Right lobe of liver (tissue), 6 donors: ENCODE measurements around the gene CCDC102A. TPM values are rescaled to one million over a fixed set of nuclear protein-coding genes. Genes with fewer than 3 reads are reported as not detected.

ENCODE experiments used
- ATAC-seq, 4 donors: fragments of 200-7000 bp; cut with Tn5 transposase; one replicate each; pipeline ENCODE4 v1.9.1; 2020; ENCODE audit warnings: mild to moderate bottlenecking in 4 of 4, moderate library complexity in 4 of 4
- DNase-seq, 3 donors: peaks; one replicate each; pipeline ENCODE4 v3.0.0-alpha.2; 2020
- H3K27ac ChIP-seq, 3 donors: fragments of 200-600 bp; one replicate each; pipeline ENCODE4 v1.8.0; 2022
- H3K27me3 ChIP-seq, 2 donors: fragments of 200-600 bp; one replicate each; pipeline ENCODE4 v1.8.0; 2022
- H3K36me3 ChIP-seq, 4 donors: fragments of 200-600 bp; sonication (generic) in 1 of 4; one replicate each; pipeline versions ENCODE4 v1.5.1 to v1.8.0; 2017 to 2022; ENCODE audit warnings: control low read depth in 1 of 4
- H3K4me1 ChIP-seq, 4 donors: fragments of 200-600 bp; sonication (generic) in 1 of 4; one replicate each; pipeline versions ENCODE4 v1.5.1 to v1.8.0; 2017 to 2022; ENCODE audit warnings: control low read depth in 1 of 4
- H3K4me3 ChIP-seq, 3 donors: fragments of 200-600 bp; one replicate each; pipeline ENCODE4 v1.8.0; 2022
- H3K9me3 ChIP-seq, 4 donors: fragments of 200-600 bp; sonication (generic) in 1 of 4; one replicate each; pipeline versions ENCODE4 v1.5.1 to v1.8.0; 2017 to 2022; ENCODE audit warnings: control low read depth in 1 of 4
- POLR2A ChIP-seq: fragments of 450-650 bp; IDR thresholded peaks from one replicate; pipeline ENCODE4 v1.6.1; 2017; ENCODE audit warnings: antibody characterized with exemption, mild to moderate bottlenecking
- WGBS: methylation state at CpG from one replicate; pipeline ENCODE4 v1.1.6; 2018; ENCODE audit warnings: low coverage, low lambda C conversion rate; ENCODE audit not compliant: insufficient coverage; ENCODE audit errors: missing lambda C conversion rate; 5-methylcytosine and 5-hydroxymethylcytosine counted together
- intact Hi-C, 2 donors: fragments of 100-400 bp; cut with DNase I; formaldehyde crosslinking; loops; one replicate each; pipeline versions ENCODE4 v1.11.2 to v1.14.1; 2022
- total RNA-seq, 6 experiments: library from RNA; depleted of rRNA in 2 of 6; stranded (reverse); fragments of >200 nt in 2 of 6; fragmentation: NEBNext Ultra II Directional in 3 of 6; extraction: Animal tissue kit (Norgen Biotek cat#: 25700) in 3 of 6; gene quantifications; one replicate each; pipeline versions ENCODE4 v1.1.0 to v1.2.4, GENCODE V29; 2016 to 2023
- TF ChIP-seq, protein P1 (sequence below), 4 donors: fragments of 200-600 bp in 3 of 4; fragments of 450-650 bp in 1 of 4; IDR thresholded peaks; one replicate each; pipeline versions ENCODE4 v1.5.1 to v1.8.0; 2016 to 2022; ENCODE audit warnings: antibody characterized with exemption in 4 of 4, mild to moderate bottlenecking in 2 of 4
- donor health status: DM: no; HTN: yes; CAD: no.
- donor health status: DM: no; HTN: no; CAD: no.
- donor health status: DM: no; HTN: no; CAD: no.
- donor health status: DM: no; HTN: yes; CAD: no.
- donor health status: DM: no; HTN: yes; CAD: no.

Gene CCDC102A
- total RNA-seq, 6 experiments from 2014 or later = 0.97 to 1.9 (median 1.2) TPM

DNA sequence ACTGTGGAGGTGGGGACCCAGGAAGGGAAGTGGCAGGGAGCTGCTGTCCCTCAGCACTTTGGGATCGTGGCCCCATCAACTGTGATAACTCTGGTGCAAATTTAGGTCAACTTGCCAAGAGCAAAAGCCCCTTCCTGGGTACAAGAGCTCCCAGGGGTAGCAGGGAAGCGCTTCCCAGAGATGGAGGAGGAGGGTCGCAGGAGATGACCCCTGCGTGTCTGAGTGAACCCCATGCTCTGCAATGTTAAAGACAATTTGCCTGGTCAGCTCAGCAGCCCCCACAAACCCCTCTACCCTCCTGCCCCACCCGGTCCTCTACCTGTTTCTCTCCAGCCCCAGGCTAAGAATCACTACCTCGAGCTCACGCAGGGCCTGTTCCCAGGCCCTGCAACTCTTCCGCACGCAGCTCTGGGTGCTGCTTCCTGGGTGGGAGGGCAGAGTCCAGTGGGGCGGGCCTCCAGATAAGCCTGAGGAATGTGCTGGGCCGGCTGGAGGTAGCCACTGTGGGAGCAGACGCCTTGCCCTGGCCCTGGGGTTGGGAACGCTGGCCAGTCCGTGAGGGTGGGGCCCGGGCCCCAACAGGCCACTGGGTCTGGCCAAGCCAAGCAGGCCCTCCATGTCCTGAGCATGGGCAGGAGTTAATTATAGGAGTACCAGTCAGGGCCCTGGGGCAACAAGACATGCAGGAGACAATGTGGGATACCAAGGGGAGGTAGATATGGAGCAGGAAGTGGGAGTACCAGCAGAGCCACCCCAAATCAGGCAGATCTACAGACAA is 56.2 kb downstream of the CCDC102A start:
- TF ChIP-seq, protein P1, sequence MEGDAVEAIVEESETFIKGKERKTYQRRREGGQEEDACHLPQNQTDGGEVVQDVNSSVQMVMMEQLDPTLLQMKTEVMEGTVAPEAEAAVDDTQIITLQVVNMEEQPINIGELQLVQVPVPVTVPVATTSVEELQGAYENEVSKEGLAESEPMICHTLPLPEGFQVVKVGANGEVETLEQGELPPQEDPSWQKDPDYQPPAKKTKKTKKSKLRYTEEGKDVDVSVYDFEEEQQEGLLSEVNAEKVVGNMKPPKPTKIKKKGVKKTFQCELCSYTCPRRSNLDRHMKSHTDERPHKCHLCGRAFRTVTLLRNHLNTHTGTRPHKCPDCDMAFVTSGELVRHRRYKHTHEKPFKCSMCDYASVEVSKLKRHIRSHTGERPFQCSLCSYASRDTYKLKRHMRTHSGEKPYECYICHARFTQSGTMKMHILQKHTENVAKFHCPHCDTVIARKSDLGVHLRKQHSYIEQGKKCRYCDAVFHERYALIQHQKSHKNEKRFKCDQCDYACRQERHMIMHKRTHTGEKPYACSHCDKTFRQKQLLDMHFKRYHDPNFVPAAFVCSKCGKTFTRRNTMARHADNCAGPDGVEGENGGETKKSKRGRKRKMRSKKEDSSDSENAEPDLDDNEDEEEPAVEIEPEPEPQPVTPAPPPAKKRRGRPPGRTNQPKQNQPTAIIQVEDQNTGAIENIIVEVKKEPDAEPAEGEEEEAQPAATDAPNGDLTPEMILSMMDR (IDR thresholded peaks at IDR 0.05) = no peak
- TF ChIP-seq POLR2A = peak; percentile 58
- H3K27me3 ChIP-seq = no peaks in the 10 kb centered on the region
- intact Hi-C loops = no loop called here
- peak overlapping the region; percentile 24 to 74 (median 57) for H3K27ac ChIP-seq
- WGBS = 4% methylated on average over 11 of the region's 15 CpGs
- DNase-seq (peak; percentile 83 to 93 (median 92)), ATAC-seq (peak; percentile 92 to 94 (median 93))
- H3K4me1 ChIP-seq = peaks cover 0 to 51% (median 15%) of the 10 kb centered on the region in 4 donors
- no peaks in the 10 kb centered on the region for H3K9me3 ChIP-seq
- H3K36me3 ChIP-seq = no peaks in the 10 kb centered on the region
- peak overlapping the region; percentile 36 to 45 (median 41) for H3K4me3 ChIP-seq

GRCh38 chr16:57479205-57479975 is 57.0 kb downstream of the CCDC102A start:
- Histone ChIP-seq H3K27ac (peak overlapping the region; percentile 24 to 74 (median 57)), H3K4me1 (peaks cover 0 to 48% (median 13%) of the 10 kb centered on the region in 4 donors), H3K4me3 (peak overlapping the region; percentile 36 to 45 (median 41)), H3K9me3 (no peaks in the 10 kb centered on the region), H3K27me3 (no peaks in the 10 kb centered on the region), H3K36me3 (peaks cover 0 to 4% (median 1%) of the 10 kb centered on the region in 4 donors)
- ATAC-seq = peak; percentile 14 to 27 (median 16)
- TF ChIP-seq POLR2A = no peak
- DNase-seq = no peak
- WGBS = 39% methylated on average over 19 of the region's 36 CpGs
- intact Hi-C loops = no loop called here

DNA sequence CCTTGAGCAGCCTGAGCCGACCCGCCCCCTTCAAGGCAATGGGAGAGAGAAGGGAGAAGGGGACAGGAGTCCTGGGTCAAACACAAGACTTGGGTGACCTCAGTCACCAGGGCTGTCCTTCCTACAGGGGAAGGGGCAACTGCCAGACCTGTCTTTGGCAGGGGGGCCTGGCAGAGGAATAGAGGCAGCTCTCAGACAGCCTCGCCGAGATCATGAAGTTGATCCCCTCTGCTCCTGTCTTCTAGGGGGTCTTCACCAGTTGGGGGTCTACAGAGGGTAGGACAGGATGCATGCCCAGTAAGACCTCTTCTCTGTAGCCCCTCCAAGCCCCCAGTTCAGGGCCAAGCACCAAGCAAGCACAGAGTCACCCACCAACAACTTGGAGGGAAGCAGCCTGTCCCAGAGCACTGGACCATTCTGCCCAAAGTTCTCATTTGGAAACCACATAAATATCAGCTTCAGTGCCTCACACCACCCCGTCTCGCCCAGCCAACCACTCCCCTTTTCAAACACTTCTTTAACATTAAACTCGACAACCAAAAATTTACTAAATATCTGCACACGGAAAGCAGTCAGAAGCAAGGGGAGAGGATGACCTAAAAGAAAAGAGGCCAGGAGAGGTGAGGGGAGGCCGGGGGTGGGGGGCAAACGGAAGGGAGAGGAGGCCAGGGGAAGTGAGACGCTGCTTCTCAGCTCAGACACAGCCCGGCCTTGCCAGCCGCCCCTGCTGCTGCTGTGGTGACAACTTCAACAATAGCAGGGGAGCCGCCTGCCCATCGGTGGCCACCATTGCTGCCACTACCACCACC is 57.8 kb downstream of the CCDC102A start:
- Histone ChIP-seq H3K36me3 (peaks cover 0 to 11% (median 5%) of the 10 kb centered on the region in 4 donors), H3K9me3 (no peaks in the 10 kb centered on the region), H3K4me1 (peaks cover 0 to 48% (median 13%) of the 10 kb centered on the region in 4 donors), H3K4me3 (peak overlapping the region; percentile 36 to 45 (median 41)), H3K27me3 (no peaks in the 10 kb centered on the region), H3K27ac (peak overlapping the region in 1 of 3 donors; percentile 74)
- ATAC-seq (no peak), DNase-seq (no peak)
- intact Hi-C loops = no loop called here
- TF ChIP-seq, protein P1 (IDR thresholded peaks at IDR 0.05) = no peak
- no peak for TF ChIP-seq POLR2A
- 41% methylated on average over 9 of the region's 15 CpGs for WGBS

DNA sequence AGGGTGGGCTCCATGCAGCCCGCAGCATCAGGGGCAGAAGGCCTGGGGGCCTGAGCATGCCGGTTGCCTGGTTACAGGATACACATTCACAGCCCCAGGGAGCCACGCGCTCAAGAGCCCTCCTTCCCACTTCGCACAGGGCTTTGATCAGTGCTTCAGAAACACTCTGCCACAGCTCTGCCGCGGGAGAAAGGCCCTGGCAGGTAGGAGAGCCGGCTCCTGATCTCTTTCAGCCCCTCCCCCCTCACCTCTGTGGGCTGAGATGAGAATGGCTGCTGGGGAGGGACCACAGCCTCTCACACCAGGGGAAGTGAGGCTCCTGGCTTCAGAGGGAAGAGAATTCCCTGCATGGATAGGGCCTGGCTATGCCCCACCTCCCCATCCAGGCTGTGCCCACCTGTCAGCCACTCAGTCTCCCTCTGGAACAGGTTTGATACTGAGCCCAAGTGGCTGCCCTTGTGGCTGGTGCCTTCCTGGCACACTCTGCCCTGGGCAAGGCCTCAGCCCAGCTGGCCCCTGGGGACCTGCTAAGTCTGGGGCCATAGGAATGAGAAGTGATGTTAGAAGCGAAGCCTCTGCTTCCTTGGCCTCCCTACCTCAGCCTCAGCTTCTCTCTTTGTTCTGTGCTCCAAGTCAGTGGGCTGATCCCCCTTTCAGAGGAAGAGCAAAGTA is 58.7 kb downstream of the CCDC102A start:
- Histone ChIP-seq H3K9me3 (no peaks in the 10 kb centered on the region), H3K36me3 (peaks cover 0 to 20% (median 11%) of the 10 kb centered on the region in 4 donors), H3K4me3 (no peak overlapping the region), H3K27me3 (no peaks in the 10 kb centered on the region), H3K27ac (no peak overlapping the region), H3K4me1 (peaks cover 0 to 57% (median 17%) of the 10 kb centered on the region in 4 donors)
- ATAC-seq = no peak
- intact Hi-C loops = no loop called here
- no CpG with 5 or more reads among the region's 9 CpGs for WGBS
- TF ChIP-seq, protein P1 (IDR thresholded peaks at IDR 0.05) = no peak
- TF ChIP-seq POLR2A = no peak
- peak in 1 of 3 donors; percentile 33 for DNase-seq
